GM12878 (cell line): ENCODE results near the gene ADCY7.

ENCODE experiments used
- CHD1 ChIP-seq: IDR thresholded peaks from 2 replicates; pipeline ENCODE4 v1.6.1; 2012; ENCODE audit warnings: low read depth, low read length, improper control_type of control experiment
- CREM ChIP-seq: IDR thresholded peaks from 2 replicates; pipeline ENCODE4 v1.6.1; 2014; ENCODE audit warnings: antibody characterized with exemption, low read depth
- CTCF ChIP-seq, 3 experiments: IDR thresholded peaks in 2 of 3; conservative IDR thresholded peaks in 1 of 3; 2 replicates each; pipeline ENCODE4 v1.5.1; 2011; ENCODE audit warnings: low read depth in 3 of 3, low read length in 3 of 3, mild to moderate bottlenecking in 3 of 3, control low read depth in 2 of 3, moderate library complexity in 2 of 3, inconsistent platforms in 1 of 3, mixed read lengths in 1 of 3; ENCODE audit not compliant: control insufficient read depth in 2 of 3, insufficient read depth in 1 of 3; ENCODE audit errors: extremely low read depth in 1 of 3
- MYC ChIP-seq: IDR thresholded peaks from 2 replicates; pipeline ENCODE4 v1.6.1; 2011; ENCODE audit warnings: mild to moderate bottlenecking, low read length, moderate library complexity, inconsistent platforms; ENCODE audit not compliant: insufficient read depth, insufficient replicate concordance, insufficient read length, severe bottlenecking
- POLR2AphosphoS5 ChIP-seq: IDR thresholded peaks from 2 replicates; pipeline ENCODE4 v1.6.1; 2011; ENCODE audit warnings: mild to moderate bottlenecking, low read length, inconsistent platforms
- YBX1 ChIP-seq: fragments of 450-650 bp; IDR thresholded peaks from 2 replicates; pipeline ENCODE4 v1.6.1; 2016; ENCODE audit warnings: antibody characterized with exemption
- ZBTB33 ChIP-seq: fragments of 450-650 bp; IDR thresholded peaks from 2 replicates; pipeline ENCODE4 v1.6.1; 2017; ENCODE audit warnings: mild to moderate bottlenecking
- TF ChIP-seq, protein P1 (sequence below): fragments of 450-650 bp; conservative IDR thresholded peaks from 2 replicates; pipeline ENCODE4 v1.6.1; 2017; ENCODE audit warnings: mild to moderate bottlenecking, moderate library complexity

GRCh38 chr16:50336884-50337283, 70.5 kb downstream of the ADCY7 start:
- no peak for TF ChIP-seq CHD1
- TF ChIP-seq MYC = no peak
- no peak for TF ChIP-seq CTCF (IDR thresholded peaks at IDR 0.05 in 2 of 3, conservative IDR thresholded peaks at IDR 0.05 in 1 of 3; ENCODE audit: control insufficient read depth in 2 of 3, extremely low read depth in 1 of 3, insufficient read depth in 1 of 3, low read depth in 3 of 3, low read length in 3 of 3)
- TF ChIP-seq, protein P1, sequence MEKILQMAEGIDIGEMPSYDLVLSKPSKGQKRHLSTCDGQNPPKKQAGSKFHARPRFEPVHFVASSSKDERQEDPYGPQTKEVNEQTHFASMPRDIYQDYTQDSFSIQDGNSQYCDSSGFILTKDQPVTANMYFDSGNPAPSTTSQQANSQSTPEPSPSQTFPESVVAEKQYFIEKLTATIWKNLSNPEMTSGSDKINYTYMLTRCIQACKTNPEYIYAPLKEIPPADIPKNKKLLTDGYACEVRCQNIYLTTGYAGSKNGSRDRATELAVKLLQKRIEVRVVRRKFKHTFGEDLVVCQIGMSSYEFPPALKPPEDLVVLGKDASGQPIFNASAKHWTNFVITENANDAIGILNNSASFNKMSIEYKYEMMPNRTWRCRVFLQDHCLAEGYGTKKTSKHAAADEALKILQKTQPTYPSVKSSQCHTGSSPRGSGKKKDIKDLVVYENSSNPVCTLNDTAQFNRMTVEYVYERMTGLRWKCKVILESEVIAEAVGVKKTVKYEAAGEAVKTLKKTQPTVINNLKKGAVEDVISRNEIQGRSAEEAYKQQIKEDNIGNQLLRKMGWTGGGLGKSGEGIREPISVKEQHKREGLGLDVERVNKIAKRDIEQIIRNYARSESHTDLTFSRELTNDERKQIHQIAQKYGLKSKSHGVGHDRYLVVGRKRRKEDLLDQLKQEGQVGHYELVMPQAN = no peak
- no peak for TF ChIP-seq YBX1
- no peak for TF ChIP-seq POLR2AphosphoS5
- no peak for TF ChIP-seq ZBTB33
- no peak for TF ChIP-seq CREM
